Left lung (tissue), 14 donors: ENCODE data around the gene ANXA4. TPM values are rescaled to one million over a fixed set of nuclear protein-coding genes. Genes with fewer than 3 reads are reported as not detected.

Source experiments
- ATAC-seq: fragments of 200-7000 bp; cut with Tn5 transposase; one replicate; pipeline ENCODE4 v1.9.1; 2020; ENCODE audit warnings: moderate library complexity
- DNase-seq, 4 donors: peaks; one replicate each; pipeline ENCODE4 v3.0.0-alpha.2; 2013 to 2020
- H3K27ac ChIP-seq, 2 donors: fragments of 200-600 bp; sonication (generic) in 1 of 2; one replicate each; pipeline versions ENCODE4 v1.5.0 to v1.8.0; 2020 to 2021
- H3K27me3 ChIP-seq, 2 donors: fragments of 200-600 bp; sonication (generic) in 1 of 2; one replicate each; pipeline versions ENCODE4 v1.5.0 to v1.8.0; 2020 to 2021
- H3K36me3 ChIP-seq, 2 donors: fragments of 200-600 bp; sonication (generic) in 1 of 2; one replicate each; pipeline versions ENCODE4 v1.5.0 to v1.8.0; 2020 to 2021
- H3K4me1 ChIP-seq, 2 donors: fragments of 200-600 bp; one replicate each; pipeline ENCODE4 v1.8.0; 2021
- H3K4me3 ChIP-seq, 2 donors: fragments of 200-600 bp; sonication (generic) in 1 of 2; one replicate each; pipeline versions ENCODE4 v1.5.0 to v1.8.0; 2020 to 2021; ENCODE audit warnings: mild to moderate bottlenecking in 1 of 2
- H3K9me3 ChIP-seq, 2 donors: fragments of 200-600 bp; sonication (generic) in 1 of 2; one replicate each; pipeline versions ENCODE4 v1.5.0 to v1.8.0; 2020 to 2021
- intact Hi-C, 2 donors: fragments of 100-400 bp; cut with DNase I; formaldehyde crosslinking; loops; one replicate each; pipeline versions ENCODE4 v1.11.2 to v1.14.2; 2022
- long read RNA-seq, 12 donors: library from polyadenylated mRNA in 2 of 12; unstranded in 2 of 12; transcript quantifications; one replicate each; pipeline ENCODE4 v2.0.0 and lab custom pipeline, GENCODE V29; 2019 to 2026
- polyA plus RNA-seq, 6 donors: library from polyadenylated mRNA; unstranded; fragments of 120-200 nt; gene quantifications; one replicate each; pipeline ENCODE4 v1.2.1, GENCODE V29; 2013; ENCODE audit not compliant: insufficient read length in 6 of 6
- total RNA-seq, 2 donors: library from RNA; stranded (reverse); fragmentation: NEBNext Ultra II Directional; extraction: Animal tissue kit (Norgen Biotek cat#: 25700); gene quantifications; one replicate each; pipeline ENCODE4 v1.2.1, GENCODE V29; 2021
- TF ChIP-seq, protein P1 (sequence below), 2 donors: fragments of 200-600 bp; sonication (generic) in 1 of 2; IDR thresholded peaks; one replicate each; pipeline versions ENCODE4 v1.5.0 to v1.8.0; 2021; ENCODE audit warnings: antibody characterized with exemption in 2 of 2
- donor health status: DM: no; HTN: yes; CAD: no.
- donor health status: DM: no; HTN: no; CAD: no.

The ANXA4 gene
- total RNA-seq = 100 to 1,000 TPM; 162 to 217 TPM
- polyA plus RNA-seq = 10 to 100 TPM; 74.9 to 94.1 (median 82.6) TPM
- long read RNA-seq, donor 1, full-length matches to known transcripts = 23 of 40 reads
- long read RNA-seq, donor 1, partial matches to known transcripts = 17 of 40 reads
- long read RNA-seq, donor 1, other reads (novel, unspliced or antisense) = 0 of 40 reads
- long read RNA-seq, donor 2, full-length matches to known transcripts = 18 of 18 reads
- long read RNA-seq, donor 2, partial matches to known transcripts = 0 of 18 reads
- long read RNA-seq, donor 2, other reads (novel, unspliced or antisense) = 0 of 18 reads
- long read RNA-seq, donor 3, transcript ANXA4-201 (13 exons, 2,799 nt) = major isoform, 19 of 24 reads
- long read RNA-seq, donor 3, partial matches to known transcripts = 5 of 24 reads
- long read RNA-seq, donor 3, other reads (novel, unspliced or antisense) = 0 of 24 reads
- long read RNA-seq, donor 4, transcript ANXA4-201 (13 exons, 2,799 nt) = major isoform, 110 of 142 reads
- long read RNA-seq, donor 4, partial matches to known transcripts = 18 of 142 reads
- long read RNA-seq, donor 4, other reads (novel, unspliced or antisense) = 11 of 142 reads
- long read RNA-seq, donor 5, transcript ANXA4-201 (13 exons, 2,799 nt) = major isoform, 20 of 34 reads
- long read RNA-seq, donor 5, partial matches to known transcripts = 14 of 34 reads
- long read RNA-seq, donor 5, other reads (novel, unspliced or antisense) = 0 of 34 reads
- long read RNA-seq, donor 6, full-length matches to known transcripts = 17 of 17 reads
- long read RNA-seq, donor 6, partial matches to known transcripts = 0 of 17 reads
- long read RNA-seq, donor 6, other reads (novel, unspliced or antisense) = 0 of 17 reads
- long read RNA-seq, donor 7, full-length matches to known transcripts = 13 of 19 reads
- long read RNA-seq, donor 7, partial matches to known transcripts = 6 of 19 reads
- long read RNA-seq, donor 7, other reads (novel, unspliced or antisense) = 0 of 19 reads
- long read RNA-seq, donor 8, transcript ANXA4-201 (13 exons, 2,799 nt) = major isoform, 16 of 17 reads
- long read RNA-seq, donor 8, partial matches to known transcripts = 0 of 17 reads
- long read RNA-seq, donor 8, other reads (novel, unspliced or antisense) = 0 of 17 reads
- long read RNA-seq, donor 9 = 0 reads
- long read RNA-seq, donor 10, transcript ANXA4-201 (13 exons, 2,799 nt) = major isoform, 38 of 51 reads
- long read RNA-seq, donor 10, partial matches to known transcripts = 6 of 51 reads
- long read RNA-seq, donor 10, other reads (novel, unspliced or antisense) = 5 of 51 reads
- long read RNA-seq, donor 11 = 0 reads
- long read RNA-seq, donor 12, transcript ANXA4-201 (13 exons, 2,799 nt) = major isoform, 15 of 15 reads
- long read RNA-seq, donor 12, partial matches to known transcripts = 0 of 15 reads
- long read RNA-seq, donor 12, other reads (novel, unspliced or antisense) = 0 of 15 reads

DNA sequence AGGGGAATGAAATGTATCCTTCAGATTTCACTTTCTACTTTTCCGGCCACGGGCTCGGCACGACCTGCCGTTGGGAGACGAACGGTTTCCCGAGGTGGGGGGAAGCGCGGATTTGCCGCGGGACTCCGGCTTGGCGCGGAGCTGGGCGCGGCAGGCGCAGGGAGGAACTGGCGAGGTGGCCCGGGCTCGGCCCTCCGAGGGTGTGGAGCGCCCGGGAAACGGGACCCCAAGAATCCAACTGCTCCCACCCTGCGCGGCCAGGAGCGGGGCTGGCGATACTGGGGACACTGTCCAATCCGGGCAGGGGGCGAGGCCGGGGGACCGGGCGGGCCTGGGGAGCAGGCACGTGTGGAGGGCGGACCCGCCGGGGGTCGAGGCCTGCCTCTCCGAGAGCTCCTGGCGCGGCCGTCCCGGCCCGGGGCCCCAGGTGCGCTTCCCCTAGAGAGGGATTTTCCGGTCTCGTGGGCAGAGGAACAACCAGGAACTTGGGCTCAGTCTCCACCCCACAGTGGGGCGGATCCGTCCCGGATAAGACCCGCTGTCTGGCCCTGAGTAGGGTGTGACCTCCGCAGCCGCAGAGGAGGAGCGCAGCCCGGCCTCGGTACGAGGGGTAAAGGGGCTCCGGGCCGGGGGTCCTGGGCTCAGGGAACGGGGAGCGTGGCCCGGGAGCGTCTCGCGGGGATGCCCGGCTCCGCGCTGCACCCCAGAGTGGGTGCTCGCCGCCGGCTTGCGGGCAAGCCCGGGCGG lies at the start of gene ANXA4:
ANXA4 (plus strand) TSS at position 560 of the 747 bp plus-strand sequence. CDS start 39,432 bp downstream, outside the sequence.
- Histone ChIP-seq H3K9me3 (no peaks in the 10 kb centered on the region), H3K27ac (peak within 1 kb of the TSS; percentile 94 to 97), H3K36me3 (no peaks in the 10 kb centered on the region), H3K4me3 (peak within 1 kb of the TSS; percentile 68 to 82), H3K27me3 (no peaks in the 10 kb centered on the region), H3K4me1 (peaks cover 4 to 59% of the 10 kb centered on the region in 2 donors)
- TF ChIP-seq, protein P1, sequence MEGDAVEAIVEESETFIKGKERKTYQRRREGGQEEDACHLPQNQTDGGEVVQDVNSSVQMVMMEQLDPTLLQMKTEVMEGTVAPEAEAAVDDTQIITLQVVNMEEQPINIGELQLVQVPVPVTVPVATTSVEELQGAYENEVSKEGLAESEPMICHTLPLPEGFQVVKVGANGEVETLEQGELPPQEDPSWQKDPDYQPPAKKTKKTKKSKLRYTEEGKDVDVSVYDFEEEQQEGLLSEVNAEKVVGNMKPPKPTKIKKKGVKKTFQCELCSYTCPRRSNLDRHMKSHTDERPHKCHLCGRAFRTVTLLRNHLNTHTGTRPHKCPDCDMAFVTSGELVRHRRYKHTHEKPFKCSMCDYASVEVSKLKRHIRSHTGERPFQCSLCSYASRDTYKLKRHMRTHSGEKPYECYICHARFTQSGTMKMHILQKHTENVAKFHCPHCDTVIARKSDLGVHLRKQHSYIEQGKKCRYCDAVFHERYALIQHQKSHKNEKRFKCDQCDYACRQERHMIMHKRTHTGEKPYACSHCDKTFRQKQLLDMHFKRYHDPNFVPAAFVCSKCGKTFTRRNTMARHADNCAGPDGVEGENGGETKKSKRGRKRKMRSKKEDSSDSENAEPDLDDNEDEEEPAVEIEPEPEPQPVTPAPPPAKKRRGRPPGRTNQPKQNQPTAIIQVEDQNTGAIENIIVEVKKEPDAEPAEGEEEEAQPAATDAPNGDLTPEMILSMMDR (IDR thresholded peaks at IDR 0.05) = no peak
- intact Hi-C loops = no loop called here
- peak; percentile 93 for ATAC-seq
- DNase-seq = peak; percentile 69 to 96 (median 92)

GRCh38 chr2:69692424-69692823 lies 49.5 kb upstream of the ANXA4 start:
- intact Hi-C loops = no loop called here
- no peaks in the 10 kb centered on the region for H3K27me3 ChIP-seq
- no peak for DNase-seq

GRCh38 chr2:69693059-69693774 lies 48.7 kb upstream of the ANXA4 start:
- Histone ChIP-seq H3K36me3 (no peaks in the 10 kb centered on the region), H3K9me3 (no peaks in the 10 kb centered on the region), H3K4me3 (no peak overlapping the region), H3K27me3 (no peaks in the 10 kb centered on the region), H3K4me1 (peaks cover 12 to 40% of the 10 kb centered on the region in 2 donors), H3K27ac (peak overlapping the region in 1 of 2 donors; percentile 75)
- no peak for DNase-seq
- ATAC-seq = peak; percentile 78
- intact Hi-C loops = no loop called here
- TF ChIP-seq, protein P1 (IDR thresholded peaks at IDR 0.05) = no peak

More at GRCh38 chr2:69692424-69692823, 49.5 kb upstream of the ANXA4 start:
- H3K9me3 ChIP-seq = no peaks in the 10 kb centered on the region
- no peak overlapping the region for H3K4me3 ChIP-seq
- TF ChIP-seq, protein P1 (IDR thresholded peaks at IDR 0.05) = no peak
- H3K4me1 ChIP-seq = peaks cover 12 to 40% of the 10 kb centered on the region in 2 donors
- no peaks in the 10 kb centered on the region for H3K36me3 ChIP-seq
- no peak overlapping the region for H3K27ac ChIP-seq
- ATAC-seq = peak; percentile 42
